ENCODE data around the gene MZF1. TPM values are rescaled to one million over a fixed set of nuclear protein-coding genes. Genes with fewer than 3 reads are reported as not detected.

Gene MZF1
- total RNA-seq, 1 experiment from 2014 or later, result 20.4 TPM

DNA sequence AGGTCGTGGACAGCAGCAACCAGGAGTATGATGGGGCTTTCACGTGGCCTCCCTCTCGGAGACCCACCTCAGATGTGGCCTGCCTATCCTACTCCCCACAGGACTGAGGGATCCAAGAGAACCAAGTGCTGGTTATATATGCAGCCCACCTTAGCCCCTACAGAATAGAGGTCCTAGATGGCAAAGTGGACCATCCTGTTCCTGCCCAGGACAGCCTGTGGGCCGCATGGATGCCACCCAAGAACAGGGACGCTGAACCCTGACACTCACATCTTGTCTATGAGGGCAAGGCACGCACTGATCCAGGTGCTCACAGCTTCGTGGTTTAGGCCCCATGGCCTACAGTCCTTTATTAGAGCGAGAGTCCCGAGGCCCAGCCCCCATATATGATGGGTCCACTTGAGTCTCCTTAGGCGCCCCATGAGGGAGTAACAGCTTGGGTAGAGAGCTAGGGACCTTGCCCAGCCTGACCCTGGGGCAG is 59.9 kb downstream of the MZF1 start:
- Mint-ChIP-seq H3K4me3 (ENCODE audit: unreplicated experiment) (peak overlapping the region; percentile 50), H3K27me3 (ENCODE audit: insufficient read depth, unreplicated experiment) (no peaks in the 10 kb centered on the region), H3K4me1 (ENCODE audit: low read depth, unreplicated experiment) (peaks cover 12% of the 10 kb centered on the region), H3K9me3 (ENCODE audit: unreplicated experiment) (peaks cover 2% of the 10 kb centered on the region), H3K27ac (ENCODE audit: unreplicated experiment) (no peak overlapping the region), H3K36me3 (ENCODE audit: insufficient read depth, unreplicated experiment) (peaks cover 49% of the 10 kb centered on the region)
- H3K9me3 ChIP-seq, result peaks cover 3% of the 10 kb centered on the region; the same call in 1 of the 2 replicates
- POLR2A ChIA-PET, result no interaction called here
- H3K4me3 ChIP-seq (ENCODE audit: low read depth, low read length), result no peak overlapping the region
- H3K36me3 ChIP-seq (ENCODE audit: control insufficient read depth, insufficient read depth, low read length), result peaks cover 3% of the 10 kb centered on the region; the same call in 1 of the 2 replicates
- H3K4me1 ChIP-seq, result peaks cover 2% of the 10 kb centered on the region
- BruUV-seq (replicated peaks), result no TSS peak
- DNase-seq, result no peak
- TF ChIP-seq, protein P1, sequence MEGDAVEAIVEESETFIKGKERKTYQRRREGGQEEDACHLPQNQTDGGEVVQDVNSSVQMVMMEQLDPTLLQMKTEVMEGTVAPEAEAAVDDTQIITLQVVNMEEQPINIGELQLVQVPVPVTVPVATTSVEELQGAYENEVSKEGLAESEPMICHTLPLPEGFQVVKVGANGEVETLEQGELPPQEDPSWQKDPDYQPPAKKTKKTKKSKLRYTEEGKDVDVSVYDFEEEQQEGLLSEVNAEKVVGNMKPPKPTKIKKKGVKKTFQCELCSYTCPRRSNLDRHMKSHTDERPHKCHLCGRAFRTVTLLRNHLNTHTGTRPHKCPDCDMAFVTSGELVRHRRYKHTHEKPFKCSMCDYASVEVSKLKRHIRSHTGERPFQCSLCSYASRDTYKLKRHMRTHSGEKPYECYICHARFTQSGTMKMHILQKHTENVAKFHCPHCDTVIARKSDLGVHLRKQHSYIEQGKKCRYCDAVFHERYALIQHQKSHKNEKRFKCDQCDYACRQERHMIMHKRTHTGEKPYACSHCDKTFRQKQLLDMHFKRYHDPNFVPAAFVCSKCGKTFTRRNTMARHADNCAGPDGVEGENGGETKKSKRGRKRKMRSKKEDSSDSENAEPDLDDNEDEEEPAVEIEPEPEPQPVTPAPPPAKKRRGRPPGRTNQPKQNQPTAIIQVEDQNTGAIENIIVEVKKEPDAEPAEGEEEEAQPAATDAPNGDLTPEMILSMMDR (IDR thresholded peaks at IDR 0.05; ENCODE audit: insufficient read depth in 1 of 2, low read depth in 1 of 2, low read length in 1 of 2, severe bottlenecking in 1 of 2, unreplicated experiment in 1 of 2), result no peak
- CTCF ChIA-PET, result interaction anchor here (1.2 kb wide), 1 partner anchor 31 kb away, joined by 3 read pairs; the partner anchor contains the start of gene TRIM28
- H3K27me3 ChIP-seq (replicated peaks; ENCODE audit: control insufficient read depth, insufficient read depth, low read length), result no peaks in the 10 kb centered on the region
- intact Hi-C loops (cut with micrococcal nuclease; ENCODE audit: unreplicated experiment), result no loop called here

Small RNA genes within 50 kb of the gene (microRNA-seq; reads per million reads assigned to microRNA genes)
- 9.8 reads per million, percentile 48 among the genes with 10 or more reads in this experiment for gene MIR6807

Other genes with a start within 250 kb of the MZF1 start
- 4.0 and 4.3 TPM in 2 replicates for gene ZSCAN22, start 246.3 kb downstream of the MZF1 start, total RNA-seq (2022)
- gene A1BG, start 219.8 kb downstream of the MZF1 start, total RNA-seq (2022), result 1.6 and 2.8 TPM in 2 replicates
- 1.6 and 1.7 TPM in 2 replicates for gene ZNF497, start 210.6 kb downstream of the MZF1 start, total RNA-seq (2022)
- gene ZNF837, start 192.3 kb downstream of the MZF1 start, total RNA-seq (2022), result 2.2 and 2.3 TPM in 2 replicates
- gene RPS5, start 186.1 kb downstream of the MZF1 start, total RNA-seq (2022), result 1,436 and 1,611 TPM in 2 replicates
- 0.73 and 1.3 TPM in 2 replicates for gene RNF225, start 177.7 kb downstream of the MZF1 start, total RNA-seq (2022)
- gene ZNF584, start 164.7 kb downstream of the MZF1 start, total RNA-seq (2022), result 4.9 and 5.7 TPM in 2 replicates
- not detected in 2 replicates for gene ZNF132, start 133.2 kb downstream of the MZF1 start, total RNA-seq (2022)
- gene ZNF324B, start 121.7 kb downstream of the MZF1 start, total RNA-seq (2022), result 4.6 and 6.8 TPM in 2 replicates
- 9.8 and 10.6 TPM in 2 replicates for gene ZNF324, start 106.3 kb downstream of the MZF1 start, total RNA-seq (2022)
- 8.6 and 9.7 TPM in 2 replicates for gene ZNF446, start 97.0 kb downstream of the MZF1 start, total RNA-seq (2022)
- 10.3 and 12.5 TPM in 2 replicates for gene SLC27A5, start 61.3 kb downstream of the MZF1 start, total RNA-seq (2022)
- 14.6 and 14.8 TPM in 2 replicates for gene ZBTB45, start 53.5 kb downstream of the MZF1 start, total RNA-seq (2022)
- 837 and 863 TPM in 2 replicates for gene TRIM28, start 29.3 kb downstream of the MZF1 start, total RNA-seq (2022)
- gene CHMP2A, start 18.2 kb downstream of the MZF1 start, total RNA-seq (2022), result 110 and 112 TPM in 2 replicates
- gene UBE2M, start 14.7 kb downstream of the MZF1 start, total RNA-seq (2022), result 133 and 139 TPM in 2 replicates